Breast epithelium (tissue), 4 donors: ENCODE measurements around the gene PPIP5K2. TPM values are rescaled to one million over a fixed set of nuclear protein-coding genes. Genes with fewer than 3 reads are reported as not detected.

Experiments used
- DNase-seq, 2 donors: peaks; one replicate each; pipeline ENCODE4 v3.0.0-alpha.2; 2019; ENCODE audit warnings: low spot score in 2 of 2
- H3K27ac ChIP-seq, 2 donors: fragments of 200-600 bp; sonication (generic) in 1 of 2; one replicate each; pipeline ENCODE4 v1.5.1; 2016 to 2019; ENCODE audit warnings: mild to moderate bottlenecking in 1 of 2
- H3K27me3 ChIP-seq, 2 donors: fragments of 200-600 bp; sonication (generic) in 1 of 2; one replicate each; pipeline versions ENCODE4 v1.5.1 to v1.6.0; 2017 to 2019; ENCODE audit warnings: control low read depth in 1 of 2, mild to moderate bottlenecking in 1 of 2
- H3K36me3 ChIP-seq: fragments of 200-600 bp; one replicate; pipeline ENCODE4 v1.5.1; 2019
- H3K4me1 ChIP-seq, 2 donors: fragments of 200-600 bp; sonication (generic); one replicate each; pipeline ENCODE4 v1.5.1; 2016 to 2019; ENCODE audit warnings: control low read depth in 1 of 2
- H3K4me3 ChIP-seq, 3 donors: fragments of 200-600 bp; sonication (generic); 1 replicate in 2 of 3; 2 replicates in 1 of 3; pipeline ENCODE4 v1.5.1; 2016 to 2019; ENCODE audit warnings: mild to moderate bottlenecking in 3 of 3, moderate library complexity in 2 of 3
- H3K9me3 ChIP-seq, 2 donors: fragments of 200-600 bp; sonication (generic) in 1 of 2; one replicate each; pipeline ENCODE4 v1.5.1; 2016 to 2019; ENCODE audit warnings: control low read depth in 1 of 2
- POLR2A ChIP-seq: fragments of 450-650 bp; IDR thresholded peaks from one replicate; pipeline ENCODE4 v1.6.1; 2016; ENCODE audit warnings: antibody characterized with exemption, mild to moderate bottlenecking, moderate library complexity
- POLR2AphosphoS5 ChIP-seq, 3 donors: sonication (generic); formaldehyde crosslinking; IDR thresholded peaks; one replicate each; pipeline ENCODE4 v1.6.1; 2017; ENCODE audit warnings: antibody characterized with exemption in 3 of 3
- intact Hi-C: fragments of 100-400 bp; cut with DNase I; formaldehyde crosslinking; loops from one replicate; pipeline ENCODE4 v1.15.1; 2023; ENCODE audit warnings: low total_unique reads
- total RNA-seq, 3 donors: library from RNA; depleted of rRNA; stranded (reverse); fragments of >200 nt; gene quantifications; one replicate each; pipeline ENCODE4 v1.1.0, GENCODE V29; 2016
- TF ChIP-seq, protein P1 (sequence below), 3 donors: fragments of 450-650 bp; IDR thresholded peaks; one replicate each; pipeline ENCODE4 v1.5.1; 2016 to 2017; ENCODE audit warnings: antibody characterized with exemption in 3 of 3, mild to moderate bottlenecking in 3 of 3, moderate library complexity in 3 of 3

Gene PPIP5K2
- total RNA-seq, 3 donors from 2014 or later, result 42.7 to 69.1 (median 43.9) TPM

DNA sequence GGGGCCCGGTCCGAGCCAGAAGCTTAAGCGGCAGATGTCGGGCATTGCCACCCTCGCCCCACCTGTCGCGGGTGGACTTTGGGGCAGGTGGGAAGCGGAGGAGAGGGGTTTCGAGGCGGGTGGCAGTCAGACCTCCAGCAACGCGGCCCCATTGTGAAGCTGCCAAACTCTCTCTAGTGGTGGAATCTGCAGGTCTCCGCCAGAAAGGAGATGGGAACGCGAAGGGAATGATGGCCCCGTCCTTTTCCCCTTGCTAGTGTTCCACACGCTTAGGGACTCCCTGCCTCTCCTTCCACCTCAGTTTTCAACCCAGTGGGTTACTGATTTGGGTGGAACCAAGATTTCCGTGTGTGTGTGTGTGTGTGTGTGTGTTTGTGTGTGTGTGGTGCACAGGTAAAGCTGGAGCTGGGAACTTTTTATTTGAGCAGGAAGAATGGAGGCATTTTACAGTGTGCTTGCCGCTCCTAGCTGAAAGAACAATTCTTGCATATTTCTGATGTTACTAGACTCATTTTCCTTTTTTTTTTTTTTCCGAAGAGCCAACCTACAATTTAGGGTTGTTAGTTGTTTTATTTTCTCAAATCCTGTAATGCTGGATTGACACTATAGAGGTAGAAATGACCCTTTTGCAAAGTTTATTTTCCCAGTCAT is 139.7 kb downstream of the PPIP5K2 start:
- intact Hi-C loops, result no loop called here
- peak overlapping the region; percentile 78 to 88 (median 88) for H3K4me3 ChIP-seq

DNA sequence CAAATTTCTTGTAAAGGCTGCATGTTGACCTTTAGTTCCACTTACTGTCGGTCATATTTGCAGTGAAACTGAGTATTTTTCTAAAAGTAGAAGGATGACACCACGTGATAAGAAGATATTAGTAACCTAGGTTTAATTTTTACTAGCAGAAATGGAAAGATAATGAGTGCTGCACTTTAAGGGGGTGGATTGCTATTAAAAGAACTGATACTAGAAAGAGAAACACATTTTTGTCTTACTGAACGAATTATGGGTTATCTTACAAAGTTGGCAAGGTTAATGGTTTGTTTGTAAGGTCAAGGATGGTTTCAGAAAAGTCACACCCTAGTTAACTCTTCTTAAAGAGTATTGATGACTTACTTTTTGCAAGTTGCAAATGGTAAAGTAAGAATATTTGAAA is 140.8 kb downstream of the PPIP5K2 start:
- Histone ChIP-seq H3K36me3 (no peaks in the 10 kb centered on the region), H3K27ac (no peak overlapping the region), H3K9me3 (no peaks in the 10 kb centered on the region), H3K27me3 (no peaks in the 10 kb centered on the region), H3K4me1 (no peaks in the 10 kb centered on the region), H3K4me3 (peak overlapping the region in 1 of 3 donors; percentile 88)
- intact Hi-C loops, result no loop called here
- DNase-seq, result no peak
- TF ChIP-seq, protein P1, sequence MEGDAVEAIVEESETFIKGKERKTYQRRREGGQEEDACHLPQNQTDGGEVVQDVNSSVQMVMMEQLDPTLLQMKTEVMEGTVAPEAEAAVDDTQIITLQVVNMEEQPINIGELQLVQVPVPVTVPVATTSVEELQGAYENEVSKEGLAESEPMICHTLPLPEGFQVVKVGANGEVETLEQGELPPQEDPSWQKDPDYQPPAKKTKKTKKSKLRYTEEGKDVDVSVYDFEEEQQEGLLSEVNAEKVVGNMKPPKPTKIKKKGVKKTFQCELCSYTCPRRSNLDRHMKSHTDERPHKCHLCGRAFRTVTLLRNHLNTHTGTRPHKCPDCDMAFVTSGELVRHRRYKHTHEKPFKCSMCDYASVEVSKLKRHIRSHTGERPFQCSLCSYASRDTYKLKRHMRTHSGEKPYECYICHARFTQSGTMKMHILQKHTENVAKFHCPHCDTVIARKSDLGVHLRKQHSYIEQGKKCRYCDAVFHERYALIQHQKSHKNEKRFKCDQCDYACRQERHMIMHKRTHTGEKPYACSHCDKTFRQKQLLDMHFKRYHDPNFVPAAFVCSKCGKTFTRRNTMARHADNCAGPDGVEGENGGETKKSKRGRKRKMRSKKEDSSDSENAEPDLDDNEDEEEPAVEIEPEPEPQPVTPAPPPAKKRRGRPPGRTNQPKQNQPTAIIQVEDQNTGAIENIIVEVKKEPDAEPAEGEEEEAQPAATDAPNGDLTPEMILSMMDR (IDR thresholded peaks at IDR 0.05), result no peak

More for the DNA sequence above, 139.7 kb downstream of the PPIP5K2 start:
- Histone ChIP-seq H3K36me3 (no peaks in the 10 kb centered on the region), H3K27me3 (no peaks in the 10 kb centered on the region), H3K9me3 (no peaks in the 10 kb centered on the region), H3K27ac (peak overlapping the region; percentile 57 to 78), H3K4me1 (no peaks in the 10 kb centered on the region)
- DNase-seq, result no peak
- TF ChIP-seq POLR2A (no peak), POLR2AphosphoS5 (IDR thresholded peaks at IDR 0.05) (no peak)
- TF ChIP-seq, protein P1 (IDR thresholded peaks at IDR 0.05), result no peak

Other genes with a start within 250 kb of the PPIP5K2 start
- 10 to 100 TPM in 1 of 3 donors, 1 to 10 TPM in 2; 3.4 to 10.4 (median 4.9) TPM for gene GIN1, start 163 bp upstream of the PPIP5K2 start, total RNA-seq
- 10 to 100 TPM; 13.0 to 18.4 (median 13.4) TPM for gene MACIR, start 138.5 kb downstream of the PPIP5K2 start, total RNA-seq